NOMO-1 (cell line): ENCODE data around the gene SLC13A1.
"Not testable (repeated sequence)": the region's sequence is repeated elsewhere in the genome, so short reads cannot be mapped to it uniquely, and the experiment has no call there.

Source experiments
- DNase-seq, 2 experiments: peaks; one replicate each; lab custom pipeline; 2025; ENCODE audit not compliant: unreplicated experiment in 2 of 2; lab: John Stamatoyannopoulos, UW

Gene SLC13A1

GRCh38 chr7:123199883-123200282 lies at the start of gene SLC13A1:
TSS of gene SLC13A1 (minus strand) at chr7:123199969. CDS start at chr7:123199946, 23 bp downstream.
- no peak for DNase-seq

- no peak for DNase-seq
Observed at GRCh38 chr7:123244768-123245167, 45.0 kb upstream of the SLC13A1 start.

DNA sequence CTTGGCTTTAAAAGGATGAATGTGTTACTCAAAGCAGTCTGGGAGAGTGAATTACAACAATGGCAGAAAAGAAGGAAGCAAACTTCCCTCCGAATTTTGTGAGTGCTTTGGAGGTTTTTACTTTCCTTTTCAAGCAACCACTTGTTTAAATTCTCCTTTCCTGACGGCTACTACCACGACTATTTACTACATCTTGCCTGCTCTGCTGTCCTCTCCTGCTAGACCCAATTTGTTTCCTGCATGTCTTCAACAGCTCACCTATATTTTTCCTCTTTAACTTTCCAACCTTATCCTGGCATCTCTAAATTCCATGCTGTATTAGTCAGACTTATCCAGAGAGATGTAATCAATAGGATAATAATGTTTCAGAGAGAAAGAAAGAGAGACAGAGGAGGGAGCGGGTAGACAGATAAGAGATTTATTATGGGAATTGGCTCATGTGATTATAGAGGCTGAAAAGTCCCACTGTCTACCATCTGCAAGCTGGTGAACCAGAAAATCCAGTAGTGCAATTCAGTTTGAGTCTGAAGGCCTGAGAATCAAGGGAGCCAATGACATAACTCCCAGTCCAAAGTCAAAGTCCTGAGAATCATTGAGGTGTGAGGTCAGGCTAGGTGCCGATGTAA lies 42.8 kb upstream of the SLC13A1 start:
- no peak for DNase-seq

DNA sequence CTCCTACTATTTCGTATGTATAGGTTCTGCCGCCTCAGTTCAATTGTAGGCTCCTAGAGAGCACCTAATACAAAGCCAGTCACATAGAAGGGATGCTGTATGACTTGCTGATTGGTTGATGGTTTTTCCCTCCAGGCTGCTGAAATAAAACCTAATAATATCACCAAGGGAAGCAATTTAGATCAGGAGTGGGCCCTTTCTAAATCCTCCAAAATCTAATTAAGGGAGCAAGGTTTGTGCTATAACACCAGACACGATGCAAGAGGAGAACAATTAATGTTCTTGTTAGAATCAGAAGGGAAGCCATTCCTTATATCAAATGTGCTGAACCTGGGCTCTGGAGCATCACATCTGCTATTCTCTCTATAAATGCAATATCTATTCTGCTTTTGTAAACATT lies 42.0 kb upstream of the SLC13A1 start:
- DNase-seq = no peak

DNA sequence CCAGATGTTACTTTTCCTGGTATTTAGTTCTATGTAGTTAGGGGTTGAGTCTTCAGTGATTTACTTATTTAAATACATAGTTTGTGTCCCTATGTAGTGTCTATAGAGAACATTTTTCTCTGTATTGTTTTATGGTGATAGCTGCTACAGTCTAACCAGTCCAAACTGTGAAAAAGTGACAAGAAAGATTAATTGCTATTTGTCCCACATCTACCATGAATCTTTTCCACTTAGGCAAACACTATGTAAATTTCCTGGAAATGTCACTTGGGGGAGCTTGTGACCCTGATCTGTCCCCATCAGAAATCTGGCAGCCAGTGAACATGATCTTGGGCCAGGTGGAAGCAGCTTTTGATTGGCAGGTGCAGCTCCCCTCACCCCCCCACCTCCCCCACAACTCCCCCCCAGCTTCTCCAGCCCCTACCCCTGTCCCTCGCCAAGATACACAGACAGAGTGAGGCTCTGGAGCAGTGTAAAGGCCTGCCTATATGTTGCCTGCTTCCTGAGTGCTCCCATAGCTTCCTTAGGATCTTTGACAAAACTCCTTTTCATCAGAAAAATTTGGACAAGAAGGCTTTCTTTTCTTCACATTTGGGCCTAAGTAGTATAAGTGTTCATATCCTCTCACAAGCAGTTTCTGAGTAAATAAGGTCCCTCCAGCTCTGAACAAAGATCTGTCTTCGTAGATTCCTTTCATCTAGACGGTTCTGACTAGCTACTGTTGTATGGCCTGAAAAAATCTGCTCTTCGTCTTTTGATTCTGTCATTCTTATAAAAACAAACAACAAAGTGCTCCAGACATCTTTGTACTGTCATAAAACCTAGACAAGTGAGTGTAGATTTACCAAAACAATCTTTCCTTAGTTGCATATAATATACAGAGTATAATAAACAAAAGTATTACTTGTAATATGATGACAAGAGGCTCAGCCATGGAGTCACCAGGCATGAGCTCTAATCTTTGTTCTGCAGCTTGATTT lies 31.5 kb upstream of the SLC13A1 start:
- DNase-seq = no peak

GRCh38 chr7:123230603-123231002 lies 30.8 kb upstream of the SLC13A1 start:
- no peak for DNase-seq

GRCh38 chr7:123230147-123230546 lies 30.4 kb upstream of the SLC13A1 start:
- no peak for DNase-seq

- DNase-seq = no peak
Observed at GRCh38 chr7:123229426-123229825, 29.7 kb upstream of the SLC13A1 start.

DNA sequence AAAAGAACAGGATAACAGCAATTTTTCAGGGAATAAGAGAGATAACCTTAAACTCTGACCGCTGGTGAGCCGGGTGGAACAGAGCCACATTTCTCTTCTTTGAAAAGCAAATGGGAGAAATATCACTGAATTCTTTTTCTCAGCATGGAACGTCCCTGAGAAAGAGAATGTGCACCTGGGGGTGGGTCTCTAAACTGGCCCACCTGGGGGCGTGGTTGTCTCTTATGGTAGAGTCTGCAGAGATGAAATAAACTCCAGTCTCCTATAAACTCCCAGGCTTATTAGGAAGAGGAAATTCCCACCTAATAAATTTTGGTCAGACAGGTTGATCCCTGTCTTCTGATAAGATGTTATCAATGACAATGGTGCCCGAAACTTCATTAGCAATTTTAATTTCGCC lies 27.9 kb upstream of the SLC13A1 start:
- not testable (repeated sequence) for DNase-seq

GRCh38 chr7:123220396-123220795 lies 20.6 kb upstream of the SLC13A1 start:
- no peak for DNase-seq

- no peak for DNase-seq
Observed at GRCh38 chr7:123218866-123219265, 19.1 kb upstream of the SLC13A1 start.

DNA sequence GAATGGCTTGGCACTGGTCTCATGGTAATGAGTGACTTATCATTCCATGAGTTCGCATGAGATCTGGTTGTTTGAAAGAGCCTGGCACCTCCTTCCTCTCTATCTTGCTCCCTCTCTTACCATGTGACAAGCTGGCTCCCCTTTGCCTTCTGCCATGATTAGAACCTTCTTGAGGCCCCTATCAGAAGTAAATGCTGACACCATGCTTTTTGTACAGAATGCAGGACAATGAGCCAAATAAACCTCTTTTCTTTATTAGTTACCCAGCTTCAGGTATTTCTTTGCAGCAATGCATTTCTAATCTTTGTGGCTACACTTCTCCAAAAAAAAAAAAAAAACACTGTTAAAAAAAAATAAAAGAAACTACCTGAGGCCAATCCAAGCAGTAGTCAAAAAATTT lies 17.1 kb upstream of the SLC13A1 start:
- DNase-seq = no peak

- no peak for DNase-seq
Observed at GRCh38 chr7:123215350-123215749, 15.6 kb upstream of the SLC13A1 start.

GRCh38 chr7:123211545-123211944 lies 11.8 kb upstream of the SLC13A1 start:
- no peak for DNase-seq

- no peak for DNase-seq
Observed at GRCh38 chr7:123210986-123211385, 11.2 kb upstream of the SLC13A1 start.

DNA sequence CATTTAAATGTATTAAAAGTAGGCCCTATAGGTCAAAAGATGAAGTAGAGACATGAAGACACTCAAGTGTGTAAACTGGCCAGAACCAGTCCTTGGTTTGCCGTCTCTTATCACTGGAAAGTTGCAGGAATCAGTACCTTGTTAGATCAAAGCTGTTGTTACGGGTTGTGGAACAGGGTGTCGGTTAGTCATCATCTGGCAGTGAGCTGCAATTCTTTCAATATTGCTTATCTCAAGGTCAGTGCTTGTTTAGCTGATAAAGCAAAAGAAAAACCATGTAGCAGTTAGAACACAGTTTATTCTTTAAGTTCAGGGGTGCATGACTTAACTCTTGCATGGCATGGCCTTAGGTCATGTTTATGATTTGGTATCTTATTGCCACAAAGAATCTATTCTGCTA lies 10.0 kb upstream of the SLC13A1 start:
- DNase-seq = no peak

GRCh38 chr7:123208793-123209192 lies 9.0 kb upstream of the SLC13A1 start:
- DNase-seq = no peak

- DNase-seq = no peak
Observed at GRCh38 chr7:123204206-123204835, 4.6 kb upstream of the SLC13A1 start.

DNA sequence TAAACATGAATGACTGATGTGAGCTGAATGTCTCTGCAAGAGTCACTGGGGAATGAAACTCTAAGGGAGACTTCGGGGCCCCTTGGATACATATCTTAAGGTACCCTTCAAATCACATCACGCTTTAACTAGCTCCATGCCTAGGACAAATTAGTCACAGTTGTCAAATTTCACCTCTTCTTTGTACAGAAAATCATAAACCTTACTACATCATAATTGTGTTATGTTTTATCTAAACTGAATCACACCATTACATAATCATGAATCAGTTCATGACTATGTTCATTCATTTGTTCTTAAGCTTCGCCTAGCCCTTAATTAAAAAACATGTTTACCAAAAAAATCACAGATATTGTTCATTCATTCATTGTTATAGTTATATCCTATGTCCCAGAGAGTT lies 2.1 kb upstream of the SLC13A1 start:
- DNase-seq = no peak

GRCh38 chr7:123198668-123199652 lies 809 bp downstream of the SLC13A1 start:
- DNase-seq = no peak
